Activated CD4-positive, CD25-positive, alpha-beta regulatory T cell treated with anti-CD3 and anti-CD28 coated beads, Interleukin-2, amount 50 U/mL, for 16 hours (primary cell): ENCODE results near the gene PLXDC1.
"Not testable (repeated sequence)": the region's sequence is repeated elsewhere in the genome, so short reads cannot be mapped to it uniquely, and the experiment has no call there.

Source experiments
- DNase-seq: peaks from one replicate; pipeline ENCODE4 v3.0.0-alpha.2; 2020; ENCODE audit warnings: low read depth, low spot score

PLXDC1 gene

GRCh38 chr17:39064374-39064773, 87.1 kb downstream of the PLXDC1 start:
- no peak for DNase-seq

- DNase-seq = no peak
Measured at GRCh38 chr17:39063681-39064069, 87.8 kb downstream of the PLXDC1 start.

GRCh38 chr17:39062846-39063680, 88.4 kb downstream of the PLXDC1 start:
- DNase-seq = no peak

- no peak for DNase-seq
Measured at GRCh38 chr17:39058524-39058923, 92.9 kb downstream of the PLXDC1 start.

GRCh38 chr17:39057701-39058206, 93.7 kb downstream of the PLXDC1 start:
- DNase-seq = no peak

GRCh38 chr17:39054111-39054645, 97.3 kb downstream of the PLXDC1 start:
- DNase-seq = no peak

GRCh38 chr17:39052423-39052822, 99.0 kb downstream of the PLXDC1 start:
- DNase-seq = not testable (repeated sequence)

GRCh38 chr17:39051001-39051585, 100.3 kb downstream of the PLXDC1 start:
- DNase-seq = no peak

GRCh38 chr17:39045948-39046679, 105.3 kb downstream of the PLXDC1 start:
- no peak for DNase-seq

GRCh38 chr17:39036009-39036408, 115.4 kb downstream of the PLXDC1 start:
- no peak for DNase-seq

GRCh38 chr17:39035578-39035977, 115.9 kb downstream of the PLXDC1 start:
- DNase-seq = not testable (repeated sequence)

GRCh38 chr17:39028690-39029089, 122.7 kb downstream of the PLXDC1 start:
- no peak for DNase-seq

GRCh38 chr17:39027455-39028035, 123.9 kb downstream of the PLXDC1 start:
- no peak for DNase-seq

GRCh38 chr17:39026980-39027451, 124.4 kb downstream of the PLXDC1 start:
- no peak for DNase-seq

GRCh38 chr17:39026346-39026745, 125.1 kb downstream of the PLXDC1 start:
- not testable (repeated sequence) for DNase-seq

- DNase-seq = no peak
Measured at GRCh38 chr17:39022924-39023323, 128.5 kb downstream of the PLXDC1 start.

GRCh38 chr17:39020037-39020436, 131.4 kb downstream of the PLXDC1 start:
- not testable (repeated sequence) for DNase-seq

- no peak for DNase-seq
Measured at GRCh38 chr17:39018267-39019134, 132.9 kb downstream of the PLXDC1 start.

GRCh38 chr17:39016193-39017153, 135.0 kb downstream of the PLXDC1 start:
- DNase-seq = no peak
